HG03575 (cell line): ENCODE data around the gene HLCS.

ENCODE experiments used
- ATAC-seq: cut with Tn5 transposase; IDR thresholded peaks from one replicate; pipeline ENCODE4 v1.9.1; 2021; ENCODE audit not compliant: unreplicated experiment, insufficient number of reproducible peaks, low FRiP score; ENCODE audit errors: extremely low read depth

HLCS gene

DNA sequence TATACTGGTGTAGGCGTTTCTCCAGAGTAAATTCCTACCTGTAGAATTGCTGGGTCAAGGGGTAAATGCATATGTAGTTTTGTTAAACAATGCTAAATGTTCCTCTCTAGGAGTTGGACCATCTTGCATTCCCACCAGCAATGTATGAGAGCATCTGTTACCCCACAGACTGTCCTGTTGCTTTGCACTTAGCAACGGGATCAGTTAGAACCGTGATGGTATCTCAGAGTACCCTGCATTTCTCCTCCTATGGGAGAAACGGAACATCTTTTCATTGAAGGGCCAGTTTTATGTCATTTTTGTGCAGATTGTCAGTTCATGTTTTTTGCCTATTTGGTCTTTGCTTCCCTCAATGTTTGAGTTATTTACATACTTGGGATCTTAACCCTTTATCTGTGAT is 22.1 kb upstream of the HLCS start:
- no peak for ATAC-seq

DNA sequence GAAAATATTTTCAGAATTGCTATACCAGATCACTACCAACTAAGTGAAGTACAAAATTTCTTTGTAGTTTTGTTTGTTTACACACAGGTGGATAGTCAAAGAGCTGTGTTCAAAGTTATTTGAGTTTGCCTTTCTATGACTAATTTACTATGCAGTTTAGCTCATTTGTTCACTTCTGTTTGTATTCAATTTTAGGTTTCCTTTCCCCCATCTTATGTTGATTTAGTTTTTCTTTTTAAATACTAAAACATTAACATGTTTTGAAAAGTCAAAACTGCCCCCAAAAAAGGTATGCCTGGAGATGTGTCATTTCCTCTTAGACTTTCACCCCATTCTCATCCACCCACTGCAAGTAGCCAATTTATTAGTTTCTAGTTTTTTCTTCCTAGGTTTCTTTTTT is 21.4 kb upstream of the HLCS start:
- no peak for ATAC-seq

DNA sequence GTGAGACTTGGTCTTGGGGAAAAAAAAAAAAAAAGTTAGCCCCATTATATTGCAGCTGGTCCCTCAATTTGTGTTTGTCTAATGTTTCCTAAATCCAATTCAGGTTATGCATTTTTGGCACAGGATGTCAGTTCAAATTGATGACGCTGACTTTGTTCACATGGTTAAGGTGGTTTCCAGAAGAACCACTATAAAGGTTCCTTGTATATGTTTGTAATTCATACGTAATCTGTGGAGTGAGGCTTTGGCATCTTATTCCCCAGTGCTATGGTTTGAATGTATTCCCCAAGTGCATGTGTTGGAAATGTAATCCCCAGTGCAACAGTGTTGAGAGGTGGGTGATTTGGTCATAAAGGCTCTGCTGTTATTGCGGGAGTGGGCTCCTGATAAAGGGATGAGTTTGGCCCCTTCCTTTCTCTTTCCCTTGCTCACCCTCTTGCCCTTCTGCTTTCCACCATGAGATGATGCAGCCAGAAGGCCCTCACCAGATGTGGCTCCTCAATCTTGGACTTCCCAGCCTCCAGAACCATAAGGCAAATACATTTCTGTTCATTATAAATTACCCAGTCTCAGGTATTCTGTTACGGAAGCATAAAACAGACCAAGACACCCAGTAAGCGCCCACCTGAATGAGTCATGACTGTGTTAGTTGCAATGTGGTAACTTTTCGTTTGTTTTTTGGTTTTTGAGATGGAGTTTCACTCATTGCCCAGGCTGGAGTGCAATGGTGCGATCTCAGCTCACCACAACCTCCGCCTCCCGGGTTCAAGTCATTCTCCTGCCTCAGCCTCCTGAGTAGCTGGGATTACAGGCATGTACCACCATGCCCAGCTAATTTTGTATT is 19.5 kb upstream of the HLCS start:
- ATAC-seq: no peak

DNA sequence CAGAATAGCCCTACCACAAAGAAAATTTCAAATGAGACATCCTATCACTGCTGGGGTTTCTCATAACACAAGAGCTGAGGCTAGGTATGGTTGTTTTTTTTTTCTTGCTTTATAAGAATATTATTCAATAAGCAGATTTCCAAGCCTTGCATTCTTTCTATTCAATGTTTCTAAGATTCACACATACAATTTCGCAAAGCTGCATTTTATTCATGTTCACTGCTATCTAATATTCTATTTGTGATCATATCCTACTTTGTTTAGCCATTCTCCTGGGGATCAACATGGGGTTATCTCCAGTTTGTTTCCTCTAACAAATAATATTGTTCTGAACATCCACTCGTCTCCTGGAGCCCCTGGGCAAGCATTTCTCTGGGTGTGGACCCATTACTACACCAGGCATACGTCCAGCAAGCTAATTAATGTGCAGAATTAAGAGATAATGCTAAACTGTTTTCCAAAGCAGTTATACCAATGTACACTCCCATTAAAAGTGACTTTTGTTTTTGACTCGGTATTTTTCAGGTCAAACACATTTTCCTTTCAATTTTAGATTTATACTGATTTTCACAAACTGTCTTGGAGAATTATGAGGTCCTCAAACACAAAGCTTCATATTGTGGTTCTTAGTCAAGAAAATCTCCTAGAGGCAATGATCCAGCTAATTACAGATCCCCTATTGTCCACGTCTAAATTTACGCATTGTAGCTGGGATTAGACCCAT is 15.7 kb upstream of the HLCS start:
- no peak for ATAC-seq

DNA sequence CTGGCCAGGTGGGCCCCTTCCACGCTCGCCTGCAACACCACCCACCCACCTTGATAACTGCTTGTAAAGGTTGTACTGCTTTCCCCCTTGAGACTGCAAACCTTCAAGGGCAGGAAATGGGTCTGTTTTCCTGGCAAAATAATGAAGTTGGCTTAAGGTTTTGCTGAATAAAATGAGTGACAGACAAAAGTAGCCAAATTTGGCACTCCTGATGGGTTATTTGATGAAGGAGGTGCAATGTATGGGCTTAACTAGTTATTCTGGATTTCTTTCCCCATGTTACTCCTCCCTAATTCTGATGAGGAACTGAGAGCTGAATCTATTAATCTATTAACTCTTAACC is 14.6 kb upstream of the HLCS start:
- ATAC-seq: no peak

DNA sequence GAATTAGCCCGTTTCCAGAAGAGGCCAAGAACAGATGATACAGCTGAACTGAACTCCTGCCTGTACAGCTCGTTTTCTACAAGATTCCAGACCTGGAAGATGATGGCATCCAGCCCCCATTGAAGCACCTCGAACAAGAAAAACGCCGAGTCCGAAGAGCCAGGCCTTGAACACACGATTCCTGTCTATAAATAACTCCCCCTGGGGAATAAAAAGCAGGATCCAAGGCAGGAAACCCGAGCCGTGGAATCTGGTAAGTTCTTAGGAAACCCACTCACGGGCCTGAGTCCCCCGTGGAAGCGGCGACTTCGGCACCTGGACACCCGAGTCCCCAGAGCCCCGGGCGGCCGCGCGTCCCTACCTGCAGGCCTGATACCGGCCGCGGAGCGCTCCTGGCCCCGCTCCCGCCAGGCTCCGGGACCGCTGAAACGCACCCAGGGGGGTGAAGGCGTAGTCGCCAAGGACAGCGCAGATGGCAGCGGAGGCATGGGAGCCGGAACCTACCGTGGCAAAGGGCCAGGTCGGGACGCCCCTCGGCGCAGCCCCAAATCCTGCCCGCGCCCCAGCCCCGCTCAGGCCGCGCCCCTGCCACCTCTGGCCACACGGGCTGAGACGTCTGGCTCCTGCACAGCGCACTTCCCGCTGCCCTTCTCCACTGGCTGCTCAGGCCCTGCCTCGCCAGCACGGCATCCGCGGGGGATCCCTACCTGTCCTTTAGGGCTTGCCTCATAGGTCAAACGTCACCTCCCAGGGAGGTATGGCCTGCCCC is 14.0 kb upstream of the HLCS start:
- no peak for ATAC-seq

DNA sequence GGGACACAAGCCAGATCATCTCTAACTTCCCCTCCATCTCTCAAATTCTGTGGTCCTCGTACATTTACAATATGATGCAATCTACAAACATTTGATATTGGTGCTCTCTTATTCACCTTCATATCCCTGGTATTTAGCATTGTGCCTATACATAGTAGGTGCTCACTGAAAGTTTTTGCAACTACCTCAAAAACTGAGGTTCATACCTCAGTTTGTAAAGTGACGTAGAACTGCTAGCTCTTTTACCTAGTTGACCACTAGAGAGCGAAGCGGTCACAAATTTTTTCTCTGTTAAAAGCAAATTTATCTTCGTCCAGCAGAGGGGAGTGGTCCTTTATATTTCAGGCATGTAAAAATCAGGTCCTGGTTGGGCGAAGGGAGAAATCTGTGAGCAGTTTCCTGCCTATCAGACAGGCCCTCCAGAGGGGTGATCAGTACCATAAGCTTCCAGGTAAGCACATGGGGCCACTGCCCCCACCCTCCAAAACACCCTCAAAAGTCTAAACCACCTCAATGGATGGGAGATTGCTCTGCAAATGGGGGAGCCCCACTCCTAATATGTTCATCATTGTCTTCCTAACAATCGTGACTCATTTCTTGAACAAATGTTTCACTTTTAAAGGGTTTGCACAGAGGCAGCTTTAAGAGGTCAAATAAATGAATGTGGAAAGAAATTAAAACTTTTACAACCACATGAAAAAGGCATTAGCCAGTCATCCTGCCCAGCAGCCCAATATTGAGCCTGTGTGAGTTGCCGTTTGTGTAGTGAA is 10.6 kb upstream of the HLCS start:
- no peak for ATAC-seq

DNA sequence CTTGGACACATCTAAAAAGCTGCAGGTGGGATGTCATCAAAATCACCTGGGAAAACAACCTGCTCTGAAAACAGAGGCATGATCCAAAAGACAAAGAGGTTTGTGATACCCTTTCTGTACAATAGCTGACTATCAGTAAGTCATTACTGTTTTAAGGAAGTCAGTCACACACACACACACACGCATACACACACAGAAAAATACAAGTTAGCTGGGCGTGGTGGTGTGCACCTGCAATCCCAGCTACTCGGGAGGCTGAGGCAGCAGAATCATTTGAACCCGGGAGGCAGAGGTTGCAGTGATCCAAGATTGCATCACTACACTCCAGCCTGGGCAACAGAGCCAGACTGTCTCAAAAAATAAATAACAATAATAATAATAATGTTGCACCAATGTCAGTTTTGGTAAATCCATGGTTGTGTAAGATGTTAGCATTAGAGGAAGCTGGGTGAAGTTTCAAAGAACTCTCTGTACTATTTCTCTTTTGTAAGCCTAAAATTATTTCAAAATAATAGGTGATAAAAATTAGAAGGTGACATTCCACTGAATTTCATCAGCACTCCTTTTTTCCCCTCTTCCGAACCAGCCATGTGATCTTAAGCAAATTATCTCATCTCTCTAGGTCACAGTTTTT is 9.9 kb upstream of the HLCS start:
- no peak for ATAC-seq

DNA sequence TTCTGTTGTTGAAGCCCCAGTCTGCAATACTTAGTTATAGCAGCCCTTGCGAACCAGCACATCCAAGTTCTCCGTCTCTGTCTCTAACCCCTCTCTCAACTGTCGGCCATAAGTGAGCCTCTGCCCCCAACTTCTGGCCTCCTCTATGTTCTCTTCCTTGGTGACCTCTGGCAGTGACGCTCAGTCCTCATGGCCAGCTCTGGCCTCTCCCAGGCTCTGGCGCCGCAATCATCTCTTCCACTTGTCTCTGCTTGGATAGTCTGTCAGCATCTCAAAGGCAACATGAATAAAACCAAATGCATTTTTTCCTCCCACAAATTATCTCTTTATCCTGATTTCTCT is 8.4 kb upstream of the HLCS start:
- ATAC-seq: no peak

DNA sequence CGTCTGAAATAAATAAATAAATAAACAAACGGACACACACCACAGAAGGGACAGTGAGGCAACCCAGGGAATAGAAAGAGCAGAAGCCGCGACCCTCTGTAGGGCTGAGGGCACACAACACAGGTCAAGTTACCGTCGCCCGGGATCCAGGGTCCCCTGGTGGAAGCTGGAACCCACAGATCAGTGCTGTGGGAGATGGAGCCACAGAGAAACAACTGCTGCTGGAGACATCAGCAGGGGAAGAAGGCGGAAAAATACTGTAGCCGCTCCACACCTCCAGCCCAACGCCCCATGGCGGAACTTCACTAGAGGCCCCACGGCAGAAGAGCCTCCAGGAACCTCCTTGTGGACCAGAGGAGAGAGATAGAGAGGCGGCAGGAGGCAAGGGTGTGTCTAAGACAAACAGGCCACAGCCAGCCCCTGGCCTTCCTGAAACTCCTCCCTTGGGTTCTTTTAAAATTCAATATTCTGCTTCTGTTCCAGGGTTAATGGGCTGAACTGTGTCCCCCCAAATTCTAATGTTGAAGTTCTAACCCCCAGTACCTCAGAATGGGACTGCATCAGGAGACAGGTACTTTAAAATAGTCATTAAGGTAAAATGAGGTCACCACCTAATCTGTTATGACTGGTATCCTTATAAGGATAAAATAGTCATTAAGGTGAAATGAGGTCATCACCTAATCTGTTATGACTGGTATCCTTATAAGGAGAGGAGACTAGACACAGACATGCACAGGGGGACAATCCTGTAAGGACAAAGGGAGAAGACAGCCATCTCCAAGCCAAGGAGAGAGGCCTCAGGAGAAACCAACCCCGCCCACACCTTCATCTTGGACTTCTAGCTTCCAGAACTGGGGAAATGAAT is 7.7 kb upstream of the HLCS start:
- ATAC-seq: no peak

DNA sequence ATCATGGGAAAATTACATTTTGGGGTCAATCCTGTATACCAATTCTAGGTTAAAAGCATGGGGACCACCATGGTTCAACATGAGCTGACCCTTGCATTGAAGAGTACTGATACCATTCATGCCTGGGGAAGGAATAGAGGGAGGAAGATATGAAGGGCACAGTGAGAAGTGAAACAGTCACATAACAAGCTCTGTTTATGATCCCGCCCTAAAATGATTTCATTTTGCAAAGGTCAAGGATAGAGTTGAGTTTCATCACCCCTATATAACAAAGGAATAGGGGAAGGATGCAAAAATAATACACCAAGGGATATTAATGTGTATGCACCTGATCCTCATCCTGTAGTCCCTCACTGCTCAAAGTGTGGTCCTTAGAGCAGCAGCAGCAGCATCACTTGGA is 2.5 kb upstream of the HLCS start:
- no peak for ATAC-seq

DNA sequence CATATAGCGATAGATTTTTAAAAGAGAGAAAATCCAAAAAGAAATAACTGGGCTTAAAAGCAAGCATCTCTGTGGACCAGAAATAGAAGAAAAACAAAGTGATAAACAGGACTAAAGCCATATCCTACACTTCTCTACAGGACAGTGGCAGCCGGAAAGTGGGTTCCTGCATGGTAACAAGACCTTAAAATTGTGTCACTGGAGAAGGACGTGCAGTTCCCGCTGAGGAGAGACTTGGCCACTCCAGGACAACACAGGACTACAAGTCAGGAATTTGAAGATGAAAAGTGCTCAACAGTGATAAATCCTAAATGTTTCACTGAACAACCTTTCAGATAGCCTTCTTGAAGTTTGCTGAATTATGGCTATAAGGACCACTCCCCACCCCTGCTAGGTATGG is 1.9 kb upstream of the HLCS start:
- ATAC-seq: no peak

DNA sequence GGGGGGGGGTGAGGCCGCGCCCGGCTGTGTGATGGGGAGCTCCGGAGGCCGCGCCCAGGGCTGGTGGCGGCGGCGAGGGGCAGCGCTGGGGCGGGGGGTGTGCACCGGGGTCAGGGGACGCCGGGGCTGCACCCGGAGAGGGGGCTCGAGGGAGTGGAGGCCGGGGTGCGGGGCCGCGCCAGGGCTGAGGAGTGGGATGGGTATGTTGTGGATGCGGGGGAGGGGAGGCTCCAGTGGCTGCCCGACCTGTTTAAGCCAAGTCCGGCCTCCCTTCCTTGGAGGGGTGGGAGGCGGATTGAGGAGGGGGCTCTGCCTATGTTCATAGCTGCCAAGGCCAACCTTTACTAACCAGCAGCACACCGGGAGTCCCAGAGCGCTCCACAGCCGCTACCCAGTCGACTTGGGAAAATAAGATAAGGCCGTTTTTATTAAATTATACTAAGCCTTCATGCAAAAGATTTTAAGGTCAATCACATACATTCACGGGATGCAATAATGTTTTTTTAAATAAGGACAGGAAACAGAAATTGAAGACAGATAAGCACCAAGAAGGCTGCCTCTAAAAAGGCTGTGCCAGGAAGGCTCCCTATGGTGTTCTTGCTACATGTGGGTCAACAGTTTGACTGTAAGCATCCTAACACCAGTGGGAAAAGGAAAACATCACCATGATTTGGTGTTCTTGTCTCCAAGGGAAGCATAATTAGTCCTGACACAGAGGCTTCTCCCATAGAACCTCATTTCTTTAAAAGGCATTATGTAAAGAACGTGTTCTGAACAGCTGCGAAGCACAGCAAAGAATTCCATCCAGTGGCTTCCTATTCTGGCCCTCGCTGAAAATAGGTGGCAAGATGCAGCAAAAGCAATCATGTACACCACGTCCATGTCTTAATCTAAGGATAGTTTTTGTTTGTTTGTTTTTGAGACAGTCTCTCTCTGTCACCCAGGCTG is 626 bp upstream of the HLCS start:
- ATAC-seq: no peak

DNA sequence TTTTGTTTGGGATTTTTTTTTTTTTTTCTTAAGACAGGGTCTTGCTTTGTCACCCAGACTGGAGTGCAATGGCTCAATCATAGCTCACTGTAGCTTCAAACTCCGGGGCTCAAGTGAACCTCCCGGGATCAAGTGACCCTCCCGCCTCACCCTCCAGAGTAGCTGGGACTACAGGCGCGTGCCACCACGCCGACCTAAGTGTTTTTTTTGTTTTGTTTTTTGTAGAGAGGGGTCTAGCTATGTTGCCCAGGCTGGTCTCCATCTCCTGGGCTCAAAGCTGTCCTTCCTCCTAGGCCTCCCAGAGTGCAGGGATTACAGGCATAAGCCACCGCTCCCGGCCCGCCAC is 776 bp downstream of the HLCS start:
- no peak for ATAC-seq

DNA sequence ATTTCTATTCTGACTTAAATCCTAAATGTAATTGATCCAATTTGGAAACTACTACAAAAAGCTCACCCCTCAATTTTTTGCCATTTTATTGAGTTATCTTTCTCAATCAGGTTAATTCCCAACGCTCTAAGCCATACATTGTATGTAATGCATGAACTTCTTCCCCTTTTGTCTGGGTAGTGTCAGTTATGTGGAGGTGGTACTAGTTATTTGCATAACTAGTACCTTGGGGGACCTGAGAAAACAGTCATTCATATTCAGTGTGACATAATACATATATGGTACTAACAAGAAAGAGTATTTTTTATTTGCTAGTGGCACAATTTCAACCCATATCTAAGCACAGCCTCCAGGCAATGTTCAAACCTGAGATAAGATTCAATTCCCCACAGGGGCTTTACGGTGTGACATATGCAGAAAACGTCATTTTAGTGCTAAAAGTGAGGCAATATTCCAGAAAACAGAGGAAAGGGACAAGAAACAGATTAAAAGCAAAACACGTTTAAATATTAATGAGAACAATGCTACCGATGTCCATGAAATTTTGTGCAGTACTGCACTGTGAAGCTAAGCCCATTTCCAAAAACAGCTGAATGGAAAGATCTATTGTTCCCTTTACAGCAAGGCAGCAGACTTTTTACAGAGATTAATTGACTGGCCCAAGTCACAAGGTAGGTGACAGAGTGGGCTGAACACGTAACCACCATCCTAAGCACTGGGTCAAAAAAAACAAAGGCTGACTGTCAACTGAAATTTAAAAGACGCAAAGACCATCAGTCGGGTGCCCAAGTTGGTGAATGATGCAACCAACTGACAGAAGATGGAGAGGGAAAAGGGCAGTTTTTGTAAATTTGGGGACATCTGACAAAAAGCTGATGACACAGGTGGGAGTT is 1.4 kb downstream of the HLCS start:
- ATAC-seq: no peak

DNA sequence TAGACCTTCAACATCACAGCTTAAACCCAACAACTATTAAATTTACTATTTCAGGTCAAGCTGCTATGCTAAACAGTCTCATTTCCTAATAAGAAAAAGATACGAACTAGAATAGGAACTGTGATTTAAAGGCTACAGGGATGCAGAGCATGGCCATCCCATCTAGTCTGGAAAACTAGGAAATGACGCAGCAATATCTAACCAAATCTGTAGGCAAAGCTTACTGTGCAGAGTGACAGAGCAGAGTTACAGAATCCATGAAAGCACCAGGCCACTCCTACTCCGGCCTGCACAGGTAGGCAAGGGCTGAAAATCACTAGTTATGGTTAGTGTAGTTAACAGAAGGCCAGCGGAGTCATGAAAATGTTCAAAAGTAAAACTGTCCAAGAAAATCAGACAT is 2.1 kb downstream of the HLCS start:
- no peak for ATAC-seq
